ENCODE data around the gene ZNF534.
A peak's percentile ranks its signal among the peaks of the same experiment; 100 is the strongest.
"Not testable (repeated sequence)": the region's sequence is repeated elsewhere in the genome, so short reads cannot be mapped to it uniquely, and the experiment has no call there.

Gene ZNF534

GRCh38 chr19:52428937-52429336 is at the start of gene ZNF534:
ZNF534 (plus strand) TSS chr19:52429148; CDS start chr19:52431475, 2,327 bp downstream.
- no peak within 1 kb of the TSS for H3K4me3 Mint-ChIP-seq
- no peaks in the 10 kb centered on the region for H3K4me1 Mint-ChIP-seq
- no peaks in the 10 kb centered on the region for H3K27me3 Mint-ChIP-seq
- H3K27ac Mint-ChIP-seq = no peak within 1 kb of the TSS
- H3K36me3 Mint-ChIP-seq = peaks cover 59% of the 10 kb centered on the region
- peaks cover 28% of the 10 kb centered on the region for H3K9me3 Mint-ChIP-seq
- no peak for ATAC-seq

- Mint-ChIP-seq H3K27ac (no peak overlapping the region), H3K4me3 (no peak overlapping the region), H3K27me3 (no peaks in the 10 kb centered on the region), H3K4me1 (no peaks in the 10 kb centered on the region), H3K9me3 (peaks cover 38% of the 10 kb centered on the region), H3K36me3 (peaks cover 86% of the 10 kb centered on the region)
- ATAC-seq = no peak
Observed at GRCh38 chr19:52391135-52391534, 37.8 kb upstream of the ZNF534 start.

GRCh38 chr19:52397310-52398080 is 31.5 kb upstream of the ZNF534 start, which contains the start of gene ZNF528:
ZNF528 (plus strand) TSS chr19:52397849; CDS start chr19:52402014, 4,165 bp downstream.
- peaks cover 21% of the 10 kb centered on the region for H3K4me1 Mint-ChIP-seq
- H3K4me3 Mint-ChIP-seq = peak within 1 kb of the TSS; percentile 92
- peaks cover 35% of the 10 kb centered on the region for H3K9me3 Mint-ChIP-seq
- H3K27me3 Mint-ChIP-seq = no peaks in the 10 kb centered on the region
- peak; percentile 100 for ATAC-seq
- H3K36me3 Mint-ChIP-seq = peaks cover 87% of the 10 kb centered on the region
- peak within 1 kb of the TSS; percentile 98 for H3K27ac Mint-ChIP-seq

GRCh38 chr19:52398081-52398441 is 30.9 kb upstream of the ZNF534 start:
- H3K4me1 Mint-ChIP-seq = peaks cover 21% of the 10 kb centered on the region
- peaks cover 86% of the 10 kb centered on the region for H3K36me3 Mint-ChIP-seq
- H3K4me3 Mint-ChIP-seq = peak overlapping the region; percentile 92
- H3K27me3 Mint-ChIP-seq = no peaks in the 10 kb centered on the region
- peaks cover 34% of the 10 kb centered on the region for H3K9me3 Mint-ChIP-seq
- ATAC-seq = peak; percentile 64
- H3K27ac Mint-ChIP-seq = peak overlapping the region; percentile 98

- Mint-ChIP-seq H3K9me3 (peaks cover 29% of the 10 kb centered on the region), H3K27ac (no peak overlapping the region), H3K27me3 (no peaks in the 10 kb centered on the region), H3K4me1 (no peaks in the 10 kb centered on the region), H3K4me3 (no peak overlapping the region), H3K36me3 (peaks cover 90% of the 10 kb centered on the region)
- no peak for ATAC-seq
Observed at GRCh38 chr19:52410276-52410675, 18.7 kb upstream of the ZNF534 start.

- Mint-ChIP-seq H3K27ac (no peak overlapping the region), H3K36me3 (peaks cover 36% of the 10 kb centered on the region), H3K27me3 (no peaks in the 10 kb centered on the region), H3K9me3 (peaks cover 28% of the 10 kb centered on the region), H3K4me3 (no peak overlapping the region), H3K4me1 (no peaks in the 10 kb centered on the region)
- ATAC-seq = no peak
Observed at GRCh38 chr19:52415711-52416110, 13.2 kb upstream of the ZNF534 start.

GRCh38 chr19:52442179-52442578 is 13.2 kb downstream of the ZNF534 start:
- H3K27ac Mint-ChIP-seq = no peak overlapping the region
- H3K9me3 Mint-ChIP-seq = peaks cover 35% of the 10 kb centered on the region
- H3K4me3 Mint-ChIP-seq = no peak overlapping the region
- peaks cover 16% of the 10 kb centered on the region for H3K36me3 Mint-ChIP-seq
- H3K4me1 Mint-ChIP-seq = no peaks in the 10 kb centered on the region
- no peaks in the 10 kb centered on the region for H3K27me3 Mint-ChIP-seq
- no peak for ATAC-seq

GRCh38 chr19:52444506-52444905 is 15.6 kb downstream of the ZNF534 start:
- no peak overlapping the region for H3K4me3 Mint-ChIP-seq
- H3K27me3 Mint-ChIP-seq = no peaks in the 10 kb centered on the region
- H3K27ac Mint-ChIP-seq = no peak overlapping the region
- H3K36me3 Mint-ChIP-seq = peaks cover 9% of the 10 kb centered on the region
- ATAC-seq = no peak
- H3K9me3 Mint-ChIP-seq = peaks cover 33% of the 10 kb centered on the region
- H3K4me1 Mint-ChIP-seq = no peaks in the 10 kb centered on the region

GRCh38 chr19:52451241-52451640 is 22.3 kb downstream of the ZNF534 start:
- H3K4me3 Mint-ChIP-seq = no peak overlapping the region
- peaks cover 52% of the 10 kb centered on the region for H3K9me3 Mint-ChIP-seq
- no peak overlapping the region for H3K27ac Mint-ChIP-seq

GRCh38 chr19:52453324-52454094 is 24.6 kb downstream of the ZNF534 start, which contains the start of gene ZNF578:
ZNF578 (plus strand) TSS chr19:52453553; CDS start chr19:52501846, 48,293 bp downstream.
- H3K27ac Mint-ChIP-seq = peak within 1 kb of the TSS; percentile 75
- peaks cover 58% of the 10 kb centered on the region for H3K9me3 Mint-ChIP-seq
- ATAC-seq = peak; percentile 79
- H3K4me1 Mint-ChIP-seq = peaks cover 6% of the 10 kb centered on the region
- H3K4me3 Mint-ChIP-seq = peak within 1 kb of the TSS; percentile 83
- peaks cover 73% of the 10 kb centered on the region for H3K36me3 Mint-ChIP-seq
- peaks cover 11% of the 10 kb centered on the region for H3K27me3 Mint-ChIP-seq

More at GRCh38 chr19:52451241-52451640, 22.3 kb downstream of the ZNF534 start:
- Mint-ChIP-seq H3K36me3 (peaks cover 52% of the 10 kb centered on the region), H3K4me1 (peaks cover 6% of the 10 kb centered on the region), H3K27me3 (peaks cover 9% of the 10 kb centered on the region)
- no peak for ATAC-seq

GRCh38 chr19:52464798-52465470 is 36.0 kb downstream of the ZNF534 start:
- H3K36me3 Mint-ChIP-seq = peaks cover 46% of the 10 kb centered on the region
- no peaks in the 10 kb centered on the region for H3K4me1 Mint-ChIP-seq
- no peaks in the 10 kb centered on the region for H3K27me3 Mint-ChIP-seq
- ATAC-seq = no peak
- no peak overlapping the region for H3K4me3 Mint-ChIP-seq
- H3K27ac Mint-ChIP-seq = no peak overlapping the region
- peaks cover 22% of the 10 kb centered on the region for H3K9me3 Mint-ChIP-seq

GRCh38 chr19:52473655-52474350 is 44.9 kb downstream of the ZNF534 start:
- Mint-ChIP-seq H3K4me1 (no peaks in the 10 kb centered on the region), H3K27me3 (no peaks in the 10 kb centered on the region), H3K4me3 (no peak overlapping the region), H3K36me3 (peaks cover 35% of the 10 kb centered on the region), H3K9me3 (peaks cover 35% of the 10 kb centered on the region), H3K27ac (no peak overlapping the region)
- no peak for ATAC-seq

- Mint-ChIP-seq H3K27me3 (no peaks in the 10 kb centered on the region), H3K27ac (no peak overlapping the region), H3K4me1 (no peaks in the 10 kb centered on the region), H3K4me3 (no peak overlapping the region), H3K9me3 (peaks cover 35% of the 10 kb centered on the region), H3K36me3 (peaks cover 35% of the 10 kb centered on the region)
- ATAC-seq = no peak
Observed at GRCh38 chr19:52474351-52475127, 45.6 kb downstream of the ZNF534 start.

GRCh38 chr19:52484111-52484743 is 55.3 kb downstream of the ZNF534 start:
- H3K9me3 Mint-ChIP-seq = peaks cover 26% of the 10 kb centered on the region

More at GRCh38 chr19:52484111-52484743, 55.3 kb downstream of the ZNF534 start:
- not testable (repeated sequence) for ATAC-seq, H3K27ac Mint-ChIP-seq, H3K4me1 Mint-ChIP-seq, H3K27me3 Mint-ChIP-seq, H3K4me3 Mint-ChIP-seq
- peaks cover 17% of the 10 kb centered on the region for H3K36me3 Mint-ChIP-seq
